NCI-H774 (cell line): ENCODE measurements around the gene WDR41.

Experiments
- DNase-seq: peaks from one replicate; lab custom pipeline; 2025; lab: John Stamatoyannopoulos, UW

Gene WDR41

DNA sequence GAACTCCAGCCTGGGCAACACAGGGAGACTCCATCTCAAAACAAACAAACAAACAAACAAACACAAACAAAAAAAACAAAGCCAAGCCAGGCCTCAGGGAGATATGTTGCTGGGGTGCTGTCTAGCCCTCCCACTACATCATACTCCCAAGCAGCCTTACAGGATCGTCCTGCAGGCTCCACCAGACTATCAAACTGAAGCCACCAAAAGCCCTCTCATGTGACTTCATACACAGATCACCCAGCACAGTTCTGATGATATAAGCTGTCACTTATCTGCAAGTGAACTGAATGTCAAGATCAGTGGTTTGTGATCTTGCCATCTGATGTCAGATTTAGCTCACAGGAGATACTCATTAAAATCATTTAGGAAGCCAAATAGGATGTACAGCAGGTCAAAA lies 43.3 kb downstream of the WDR41 start:
- no peak for DNase-seq

DNA sequence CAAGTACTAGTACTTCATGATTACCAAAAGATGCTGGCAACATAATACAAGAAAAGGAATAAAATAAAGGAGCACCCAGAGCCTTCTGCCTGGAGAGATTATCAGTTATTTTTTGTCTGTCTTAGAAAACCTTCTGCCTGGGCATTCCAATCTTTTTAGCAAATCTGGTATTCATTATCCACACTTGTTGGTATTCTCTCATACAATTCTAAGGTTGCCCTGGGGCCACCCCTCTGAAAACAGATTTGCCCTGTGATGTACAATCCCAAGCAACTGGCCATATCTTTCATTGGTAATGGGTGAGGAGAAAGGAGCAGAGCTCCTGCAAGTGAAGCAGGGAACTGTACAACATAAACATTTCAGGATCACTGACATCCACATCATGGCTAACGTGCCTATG lies 47.8 kb downstream of the WDR41 start:
- no peak for DNase-seq

GRCh38 chr5:77443670-77444069 lies 48.4 kb downstream of the WDR41 start:
- DNase-seq = no peak

- no peak for DNase-seq
Observed at GRCh38 chr5:77438071-77438470, 54.0 kb downstream of the WDR41 start.

- peak; percentile 7 for DNase-seq
Observed at GRCh38 chr5:77437194-77437593, 54.9 kb downstream of the WDR41 start.

DNA sequence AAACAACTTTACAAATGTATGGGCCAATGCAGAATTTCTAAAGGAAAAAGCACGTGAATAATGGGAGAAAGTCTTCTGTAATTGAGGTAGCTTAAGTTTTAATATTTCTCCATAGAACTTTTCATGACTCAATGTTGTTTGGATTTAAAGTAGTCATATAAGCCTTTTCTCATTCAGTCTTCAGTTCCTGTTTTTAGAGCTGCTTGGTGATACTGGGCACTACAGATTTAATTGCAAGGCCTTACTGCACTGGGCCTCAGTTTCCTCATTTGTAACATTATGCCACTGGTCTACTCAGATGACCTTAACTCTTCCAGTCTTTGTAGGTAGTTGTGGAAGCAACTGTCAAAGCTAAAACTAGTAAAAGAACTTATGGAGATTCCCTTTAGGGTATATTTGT lies 60.4 kb downstream of the WDR41 start:
- no peak for DNase-seq

DNA sequence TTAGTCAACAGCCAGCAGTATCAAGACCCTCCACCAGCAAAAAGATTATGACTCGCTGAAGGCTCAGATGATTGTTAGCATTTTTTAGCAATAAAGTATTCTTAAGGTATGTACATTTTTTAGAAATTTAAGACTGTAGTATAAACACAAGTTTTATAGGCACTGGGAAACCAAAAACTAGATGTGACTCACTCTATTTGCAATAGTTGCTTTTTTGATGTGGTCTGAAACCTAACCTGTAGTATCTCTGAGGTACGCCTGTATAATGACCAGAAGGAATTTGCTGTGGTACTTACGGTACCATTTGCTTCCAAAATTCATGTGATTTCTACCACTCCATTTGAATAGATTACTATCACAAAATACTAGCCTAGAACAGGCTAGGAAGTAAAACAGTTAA lies 60.8 kb downstream of the WDR41 start:
- DNase-seq = no peak

- no peak for DNase-seq
Observed at GRCh38 chr5:77430726-77431125, 61.4 kb downstream of the WDR41 start.

DNA sequence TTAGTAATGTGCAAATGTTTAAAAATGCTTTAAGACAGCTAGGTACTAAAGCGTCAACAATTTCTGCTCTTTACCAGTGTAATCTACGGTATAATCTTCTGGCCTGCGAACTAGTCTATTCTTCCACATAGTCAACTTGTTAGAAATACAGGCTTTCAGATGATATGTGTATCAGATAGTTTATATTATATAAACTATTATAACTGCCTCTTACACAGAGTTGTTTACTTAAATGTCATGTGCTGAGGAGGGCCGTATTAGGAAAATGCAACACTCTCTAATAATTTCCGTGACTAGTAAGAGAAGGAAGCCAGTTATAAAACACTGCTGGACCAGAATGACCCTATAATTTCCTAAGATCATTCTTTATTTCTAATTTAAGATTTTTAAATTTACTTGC lies 63.6 kb downstream of the WDR41 start:
- DNase-seq = no peak

DNA sequence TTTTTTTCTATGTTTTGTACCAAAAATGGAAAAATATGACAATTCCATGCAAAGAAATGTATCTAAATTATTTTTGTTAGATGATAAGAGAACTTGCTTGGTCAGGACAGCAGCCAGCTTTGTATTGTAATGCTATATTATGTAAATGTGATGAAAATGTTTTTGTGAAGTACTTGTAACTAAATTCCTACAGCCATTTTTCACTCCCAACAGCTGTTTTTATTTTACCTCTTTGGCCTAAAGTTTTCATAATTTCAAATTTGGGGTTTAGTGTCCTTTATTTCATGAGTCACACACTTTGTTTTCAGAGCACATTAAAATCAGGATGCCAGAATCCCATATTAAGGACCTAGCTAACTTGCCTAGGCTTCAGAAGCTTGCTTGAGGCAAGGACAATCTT lies 64.1 kb downstream of the WDR41 start:
- no peak for DNase-seq

DNA sequence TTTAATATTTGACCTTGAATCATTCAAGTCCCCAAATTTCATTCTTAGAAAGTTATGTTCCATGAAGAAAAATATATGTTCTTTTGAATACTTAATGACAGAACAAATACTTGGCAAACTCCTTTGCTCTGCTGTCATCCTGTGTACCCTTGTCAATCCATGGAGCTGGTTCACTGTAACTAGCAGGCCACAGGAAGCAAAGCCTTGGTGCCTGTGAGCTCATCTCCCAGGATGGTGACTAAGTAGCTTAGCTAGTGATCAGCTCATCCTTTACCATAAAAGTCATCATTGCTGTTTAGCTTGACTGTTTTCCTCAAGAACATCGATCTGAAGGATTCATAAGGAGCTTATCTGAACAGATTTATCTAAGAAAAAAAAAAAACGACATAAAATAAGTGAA lies 65.4 kb downstream of the WDR41 start:
- no peak for DNase-seq

DNA sequence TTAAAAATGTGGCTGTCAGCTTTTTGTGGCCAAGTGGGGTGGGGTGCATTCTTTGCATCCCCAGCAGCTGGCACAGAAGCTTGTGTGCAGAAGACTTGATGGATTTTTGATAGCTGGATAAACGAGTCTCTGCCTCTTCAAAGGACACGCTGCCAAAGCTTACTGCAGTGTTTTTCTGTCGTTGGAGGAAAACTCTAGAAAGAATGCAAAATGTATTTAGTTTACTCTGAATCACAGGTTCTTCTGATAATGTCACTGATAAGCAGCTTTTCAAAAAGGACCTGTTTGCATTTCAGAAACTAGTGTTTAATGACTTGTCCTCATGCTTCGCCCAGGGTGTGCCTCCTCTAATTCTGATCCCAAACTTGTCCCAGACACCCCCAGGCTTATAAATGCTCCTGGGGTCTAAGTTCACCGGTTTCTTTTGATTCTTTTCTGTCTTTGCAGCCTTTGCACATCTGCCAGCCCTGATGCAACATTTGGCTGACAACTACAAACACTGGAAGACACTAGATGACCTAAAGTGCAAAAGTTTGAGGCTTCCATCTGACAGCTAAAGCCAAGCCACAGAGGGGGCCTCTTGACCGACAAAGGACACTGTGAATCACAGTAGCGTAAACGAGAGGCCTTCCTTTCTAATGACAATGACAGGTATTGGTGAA lies 66.0 kb downstream of the WDR41 start:
- no peak for DNase-seq

DNA sequence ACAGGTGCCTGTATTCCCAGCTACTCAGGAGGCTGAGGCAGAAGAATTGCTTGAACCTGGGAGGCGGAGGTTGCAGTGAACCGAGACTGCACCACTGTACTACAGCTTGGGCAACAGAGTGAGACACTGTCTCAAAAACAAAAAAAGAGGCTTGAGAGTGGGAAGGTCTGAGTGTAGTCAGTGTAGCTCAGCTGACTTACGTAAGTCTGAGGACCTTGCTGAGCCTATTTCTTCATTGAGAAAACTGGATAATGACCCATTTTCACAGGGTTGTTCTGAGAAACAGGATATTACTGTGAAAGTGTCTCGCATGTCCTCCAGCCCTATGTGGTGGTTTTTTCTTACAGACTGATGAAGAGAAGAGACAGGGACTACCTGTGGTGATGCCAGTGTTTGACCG lies 66.7 kb downstream of the WDR41 start:
- no peak for DNase-seq

- no peak for DNase-seq
Observed at GRCh38 chr5:77424921-77425320, 67.2 kb downstream of the WDR41 start.

GRCh38 chr5:77423022-77423750 lies 68.9 kb downstream of the WDR41 start:
- DNase-seq = no peak

GRCh38 chr5:77420940-77421339 lies 71.2 kb downstream of the WDR41 start:
- DNase-seq = no peak

GRCh38 chr5:77419644-77420582 lies 72.2 kb downstream of the WDR41 start:
- no peak for DNase-seq

DNA sequence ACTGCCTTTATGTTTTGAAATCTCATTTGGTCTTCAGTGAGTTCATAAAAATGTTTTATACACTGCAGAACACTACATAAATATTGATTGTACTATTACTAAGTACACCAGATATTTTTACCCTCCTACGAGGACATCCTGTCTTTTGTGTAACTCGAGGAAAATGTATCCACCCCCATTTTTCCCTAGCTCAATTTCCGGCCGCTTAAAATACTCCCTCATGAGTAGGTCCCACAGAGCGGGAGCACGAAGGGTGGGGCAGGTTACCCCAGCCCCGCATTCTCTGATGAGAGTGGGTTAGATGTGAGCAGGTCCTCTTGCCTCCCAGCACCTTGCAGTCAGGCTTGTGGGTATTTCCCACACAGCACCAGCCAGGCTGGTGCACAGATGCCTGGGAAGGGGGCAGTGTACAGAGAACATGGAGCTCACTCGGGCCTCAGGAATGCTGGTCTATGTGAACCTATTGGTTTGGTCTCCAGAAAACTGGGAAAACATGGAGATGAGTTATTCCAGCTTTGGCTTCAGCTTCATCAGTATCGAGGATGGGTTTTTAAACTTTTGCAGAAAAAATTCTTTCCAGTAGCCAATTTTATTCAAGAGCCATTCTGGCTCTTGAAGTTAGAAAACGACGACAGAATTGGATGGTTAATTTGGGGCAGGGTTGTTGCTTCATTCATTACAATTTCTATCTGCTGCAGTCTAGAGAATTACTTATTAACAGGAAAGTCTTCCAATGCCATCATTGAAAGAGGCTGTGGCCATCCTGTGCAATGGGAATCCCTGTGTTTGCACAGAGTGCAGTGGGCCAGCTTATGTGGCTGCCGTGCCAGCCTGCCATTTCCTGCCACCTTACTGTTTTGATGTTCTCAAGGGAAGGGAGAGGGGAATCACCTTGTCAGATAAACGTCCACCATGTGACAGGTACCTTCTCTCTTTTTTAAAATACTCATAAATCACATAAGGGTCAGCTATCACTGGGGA lies 73.2 kb downstream of the WDR41 start:
- no peak for DNase-seq

DNA sequence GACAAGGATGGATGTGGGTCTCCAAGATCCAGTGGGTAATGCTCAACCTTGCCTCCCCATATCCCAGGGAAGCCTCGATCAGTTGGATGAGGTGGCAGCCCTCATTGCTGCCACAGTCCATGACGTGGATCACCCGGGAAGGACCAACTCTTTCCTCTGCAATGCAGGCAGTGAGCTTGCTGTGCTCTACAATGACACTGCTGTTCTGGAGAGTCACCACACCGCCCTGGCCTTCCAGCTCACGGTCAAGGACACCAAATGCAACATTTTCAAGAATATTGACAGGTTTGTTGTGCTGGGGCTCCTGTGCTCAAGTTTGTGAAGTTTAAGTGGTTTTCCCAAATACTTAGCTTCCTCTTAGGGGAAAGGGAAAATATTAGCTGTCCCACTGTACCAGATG lies 74.0 kb downstream of the WDR41 start:
- no peak for DNase-seq

DNA sequence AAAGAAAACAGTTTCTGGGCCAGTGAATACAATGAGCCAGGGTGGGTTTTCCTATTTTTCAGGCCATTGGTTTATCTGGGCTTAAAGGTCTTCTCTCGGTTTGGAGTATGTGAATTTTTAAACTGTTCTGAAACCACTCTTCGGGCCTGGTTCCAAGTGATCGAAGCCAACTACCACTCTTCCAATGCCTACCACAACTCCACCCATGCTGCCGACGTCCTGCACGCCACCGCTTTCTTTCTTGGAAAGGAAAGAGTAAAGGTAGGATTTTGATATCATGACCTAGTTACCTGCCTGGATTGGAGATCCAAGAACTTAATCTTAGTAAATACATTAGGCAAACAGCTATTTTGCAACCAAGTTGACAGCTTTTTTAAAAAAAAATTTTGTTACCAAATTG lies 79.1 kb downstream of the WDR41 start:
- DNase-seq = no peak

- no peak for DNase-seq
Observed at GRCh38 chr5:77409870-77410621, 82.1 kb downstream of the WDR41 start.
